Esophagus squamous epithelium (tissue), 5 donors: ENCODE data around the gene PHRF1. TPM values are rescaled to one million over a fixed set of nuclear protein-coding genes. Genes with fewer than 3 reads are reported as not detected.

Experiments
- DNase-seq: peaks from one replicate; lab custom pipeline; 2025; lab: John Stamatoyannopoulos, UW
- H3K27ac ChIP-seq, 4 donors: fragments of 200-600 bp; sonication (generic); one replicate each; pipeline ENCODE4 v1.5.1; 2016 to 2019; ENCODE audit warnings: mild to moderate bottlenecking in 1 of 4
- H3K27me3 ChIP-seq, 4 donors: fragments of 200-600 bp; sonication (generic); 1 replicate in 3 of 4; 2 replicates in 1 of 4; pipeline versions ENCODE4 v1.5.1 to v1.6.0; 2017 to 2021; ENCODE audit warnings: antibody characterized with exemption in 1 of 4
- H3K36me3 ChIP-seq, 3 donors: fragments of 200-600 bp; sonication (generic); one replicate each; pipeline ENCODE4 v1.5.1; 2016 to 2019
- H3K4me1 ChIP-seq, 3 donors: fragments of 200-600 bp; sonication (generic); one replicate each; pipeline ENCODE4 v1.5.1; 2017 to 2019
- H3K4me3 ChIP-seq, 4 donors: fragments of 200-600 bp; sonication (generic); 1 replicate in 3 of 4; 2 replicates in 1 of 4; pipeline ENCODE4 v1.5.1; 2016 to 2019; ENCODE audit warnings: mild to moderate bottlenecking in 2 of 4, moderate library complexity in 1 of 4
- H3K9me3 ChIP-seq, 3 donors: fragments of 200-600 bp; sonication (generic); one replicate each; pipeline ENCODE4 v1.5.1; 2016 to 2019
- CTCF ChIP-seq, 6 experiments: fragments of 450-650 bp in 4 of 6; fragments of 200-600 bp in 2 of 6; sonication (generic) in 2 of 6; IDR thresholded peaks; one replicate each; pipeline ENCODE4 v1.5.1; 2016 to 2019; ENCODE audit warnings: antibody characterized with exemption in 6 of 6, mild to moderate bottlenecking in 4 of 6, moderate library complexity in 4 of 6
- POLR2A ChIP-seq, 4 donors: fragments of 450-650 bp; IDR thresholded peaks; one replicate each; pipeline ENCODE4 v1.6.1; 2017; ENCODE audit warnings: antibody characterized with exemption in 4 of 4, mild to moderate bottlenecking in 4 of 4, moderate library complexity in 3 of 4
- WGBS, 2 donors: methylation state at CpG; one replicate each; pipeline ENCODE4 v1.1.5; 2018; 5-methylcytosine and 5-hydroxymethylcytosine counted together
- intact Hi-C: fragments of 100-400 bp; cut with DNase I; formaldehyde crosslinking; loops from one replicate; pipeline ENCODE4 v1.15.0; 2022
- total RNA-seq, 4 donors: library from RNA; depleted of rRNA; stranded (reverse); fragments of >200 nt; gene quantifications; one replicate each; pipeline ENCODE4 v1.1.0, GENCODE V29; 2016
- donor health status: DM: yes; HTN: yes; CAD: no.

Gene PHRF1
- total RNA-seq, 4 donors from 2014 or later, result 11.7 to 30.6 (median 24.2) TPM

- Histone ChIP-seq H3K27ac (no peak overlapping the region), H3K4me3 (no peak overlapping the region), H3K9me3 (no peaks in the 10 kb centered on the region), H3K27me3 (no peaks in the 10 kb centered on the region), H3K4me1 (peaks cover 20 to 34% (median 26%) of the 10 kb centered on the region in 3 donors), H3K36me3 (peaks cover 18 to 46% (median 26%) of the 10 kb centered on the region in 3 donors)
- TF ChIP-seq POLR2A (IDR thresholded peaks at IDR 0.05) (no peak), CTCF (IDR thresholded peaks at IDR 0.05) (no peak)
- no peak for DNase-seq
- WGBS, 2 donors, result 73% methylated on average over 6 of the region's 18 CpGs; no CpG with 5 or more reads in 1 of the 2 donors
- intact Hi-C loops, result no loop called here
These were observed 46.4 kb upstream of the PHRF1 start for GRCh38 chr11:529728-530411.

GRCh38 chr11:530960-531831 lies 45.1 kb upstream of the PHRF1 start:
- Histone ChIP-seq H3K4me3 (no peak overlapping the region), H3K9me3 (no peaks in the 10 kb centered on the region), H3K27me3 (no peaks in the 10 kb centered on the region), H3K4me1 (peaks cover 24 to 40% (median 29%) of the 10 kb centered on the region in 3 donors), H3K36me3 (peaks cover 18 to 46% (median 26%) of the 10 kb centered on the region in 3 donors), H3K27ac (no peak overlapping the region)
- TF ChIP-seq CTCF (IDR thresholded peaks at IDR 0.05) (no peak), POLR2A (IDR thresholded peaks at IDR 0.05) (no peak)
- intact Hi-C loops, result no loop called here
- no peak for DNase-seq
- 87% methylated on average over 5 of the region's 28 CpGs; no CpG with 5 or more reads in 1 of the 2 donors for WGBS, 2 donors

- TF ChIP-seq POLR2A (IDR thresholded peaks at IDR 0.05) (no peak), CTCF (IDR thresholded peaks at IDR 0.05) (no peak)
- DNase-seq, result no peak
- Histone ChIP-seq H3K27me3 (no peaks in the 10 kb centered on the region), H3K9me3 (no peaks in the 10 kb centered on the region), H3K27ac (no peak overlapping the region), H3K4me1 (peaks cover 32 to 48% (median 37%) of the 10 kb centered on the region in 3 donors), H3K36me3 (peaks cover 18 to 46% (median 26%) of the 10 kb centered on the region in 3 donors), H3K4me3 (no peak overlapping the region)
- 62 to 73% methylated on average over 8 to 11 of the region's 18 CpGs for WGBS, 2 donors
- intact Hi-C loops, result no loop called here
These were observed 44.2 kb upstream of the PHRF1 start for GRCh38 chr11:531919-532526.

GRCh38 chr11:532527-532985 lies 43.7 kb upstream of the PHRF1 start:
- peaks cover 18 to 46% (median 26%) of the 10 kb centered on the region in 3 donors for H3K36me3 ChIP-seq
- WGBS, 2 donors, result 85% methylated on average over 4 of the region's 23 CpGs; no CpG with 5 or more reads in 1 of the 2 donors
- H3K4me3 ChIP-seq, result no peak overlapping the region
- no peak for DNase-seq
- peaks cover 38 to 53% (median 43%) of the 10 kb centered on the region in 3 donors for H3K4me1 ChIP-seq
- H3K27me3 ChIP-seq, result no peaks in the 10 kb centered on the region
- TF ChIP-seq POLR2A (IDR thresholded peaks at IDR 0.05) (no peak), CTCF (IDR thresholded peaks at IDR 0.05) (no peak)
- H3K27ac ChIP-seq, result no peak overlapping the region
- no peaks in the 10 kb centered on the region for H3K9me3 ChIP-seq
- intact Hi-C loops, result no loop called here
